Measurements from ENCODE around the gene TOMM40. TPM values are rescaled to one million over a fixed set of nuclear protein-coding genes. Genes with fewer than 3 reads are reported as not detected.
"Not testable (repeated sequence)": the region's sequence is repeated elsewhere in the genome, so short reads cannot be mapped to it uniquely, and the experiment has no call there.

TOMM40 gene
- polyA plus RNA-seq, 4 donors, result 24.6 to 82.7 (median 29.0) TPM

DNA sequence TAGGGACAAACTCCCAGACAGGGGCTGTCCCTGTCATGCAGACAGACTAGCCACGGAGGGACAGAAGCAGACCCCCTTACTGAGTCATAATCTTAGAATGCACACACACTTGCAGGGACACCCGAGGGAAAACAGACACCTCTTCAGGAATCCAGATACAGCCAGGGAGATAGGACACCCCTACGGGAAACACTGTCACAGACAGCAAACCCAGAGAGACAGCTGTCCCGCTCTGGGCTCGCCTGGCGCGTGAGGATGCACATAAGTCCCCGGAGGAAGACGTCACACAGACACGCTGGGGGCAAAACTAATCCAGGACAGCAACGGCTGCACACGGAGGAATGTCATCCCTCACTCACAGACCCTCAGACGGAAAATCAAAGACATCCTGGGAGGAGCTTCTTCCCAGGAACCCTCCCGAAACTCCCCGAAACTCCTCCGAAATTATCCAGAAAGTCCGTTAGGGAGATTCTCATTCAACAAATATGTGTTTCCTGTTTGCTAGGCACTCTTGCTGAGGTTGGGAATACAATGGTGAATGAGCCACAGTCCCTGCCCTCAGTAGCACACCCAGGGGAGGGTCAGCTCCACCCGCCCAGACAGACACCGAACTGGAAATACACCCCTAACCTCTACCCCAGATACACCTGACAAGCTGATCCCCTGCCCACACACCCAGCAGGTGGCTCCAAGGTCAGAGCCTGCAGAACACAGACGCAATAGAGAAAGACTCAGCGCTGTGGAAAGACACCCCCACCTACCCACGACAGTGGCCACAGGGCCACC is 15.2 kb upstream of the TOMM40 start:
- FAIRE-seq (no peak), DNase-seq (peak; percentile 48 to 54)

DNA sequence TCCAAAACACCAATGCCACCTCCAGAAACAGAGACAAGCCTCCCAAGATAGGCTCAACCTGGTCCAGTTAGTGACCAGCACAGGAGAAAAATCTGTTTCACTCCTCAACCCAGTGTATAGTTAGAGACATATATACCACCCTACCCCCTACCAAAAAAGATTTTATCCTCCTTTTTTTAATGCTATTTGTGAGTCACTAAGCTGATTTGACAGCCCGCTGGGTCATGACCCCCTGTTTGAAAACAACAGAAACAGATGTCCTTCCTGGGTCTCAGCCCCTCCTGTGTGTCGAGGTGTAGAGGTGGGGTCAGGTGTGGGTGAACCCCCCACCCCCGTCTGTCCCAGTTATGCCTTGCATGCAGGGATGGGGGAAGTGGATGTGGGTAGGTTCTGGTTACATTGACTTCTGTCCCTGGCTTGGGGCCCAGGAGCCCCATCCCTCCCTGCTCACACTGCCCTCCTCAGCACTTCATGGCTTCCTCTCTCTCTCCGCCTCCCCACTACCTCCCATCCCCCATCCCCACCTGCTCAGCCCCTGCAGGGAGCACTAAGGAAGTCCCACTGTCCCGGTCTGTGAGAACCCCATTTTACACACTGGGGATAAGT is 14.0 kb upstream of the TOMM40 start:
- Histone ChIP-seq H3K27me3 (ENCODE audit: control insufficient read depth in 3 of 3, insufficient read depth in 3 of 3, low read length in 3 of 3) (no peaks in the 10 kb centered on the region), H3K9me3 (ENCODE audit: control insufficient read depth in 2 of 2, insufficient read depth in 1 of 2, low read depth in 1 of 2, low read length in 1 of 2) (no peaks in the 10 kb centered on the region), H3K4me1 (ENCODE audit: control insufficient read depth in 3 of 3, insufficient read depth in 2 of 3, low read depth in 1 of 3, low read length in 2 of 3) (peaks cover 0 to 14% (median 0%) of the 10 kb centered on the region in 3 donors), H3K27ac (ENCODE audit: low read depth in 1 of 3, low read length in 2 of 3) (no peak overlapping the region), H3K36me3 (ENCODE audit: control insufficient read depth in 3 of 3, insufficient read depth in 2 of 3, low read depth in 1 of 3, low read length in 3 of 3) (peaks cover 15 to 95% (median 26%) of the 10 kb centered on the region in 3 donors), H3K4me3 (ENCODE audit: low read depth in 1 of 3, low read length in 3 of 3) (no peak overlapping the region)
- FAIRE-seq (no peak), DNase-seq (peak in 1 of 2 donors; percentile 32)
- WGBS, 3 donors, result 62 to 75% (median 64%) methylated on average over 5 of the region's 5 CpGs

More for the DNA sequence above, 15.2 kb upstream of the TOMM40 start:
- H3K4me3 ChIP-seq (ENCODE audit: low read depth in 1 of 3, low read length in 3 of 3), result no peak overlapping the region
- peak overlapping the region in 2 of 3 donors; percentile 22 to 28 for H3K27ac ChIP-seq (ENCODE audit: low read depth in 1 of 3, low read length in 2 of 3)
- peaks cover 19 to 96% (median 26%) of the 10 kb centered on the region in 3 donors for H3K36me3 ChIP-seq (ENCODE audit: control insufficient read depth in 3 of 3, insufficient read depth in 2 of 3, low read depth in 1 of 3, low read length in 3 of 3)
- no peaks in the 10 kb centered on the region for H3K27me3 ChIP-seq (ENCODE audit: control insufficient read depth in 3 of 3, insufficient read depth in 3 of 3, low read length in 3 of 3)
- 27 to 56% (median 35%) methylated on average over 22 of the region's 22 CpGs for WGBS, 3 donors
- peaks cover 0 to 18% (median 0%) of the 10 kb centered on the region in 3 donors for H3K4me1 ChIP-seq (ENCODE audit: control insufficient read depth in 3 of 3, insufficient read depth in 2 of 3, low read depth in 1 of 3, low read length in 2 of 3)
- H3K9me3 ChIP-seq (ENCODE audit: control insufficient read depth in 2 of 2, insufficient read depth in 1 of 2, low read depth in 1 of 2, low read length in 1 of 2), result no peaks in the 10 kb centered on the region

DNA sequence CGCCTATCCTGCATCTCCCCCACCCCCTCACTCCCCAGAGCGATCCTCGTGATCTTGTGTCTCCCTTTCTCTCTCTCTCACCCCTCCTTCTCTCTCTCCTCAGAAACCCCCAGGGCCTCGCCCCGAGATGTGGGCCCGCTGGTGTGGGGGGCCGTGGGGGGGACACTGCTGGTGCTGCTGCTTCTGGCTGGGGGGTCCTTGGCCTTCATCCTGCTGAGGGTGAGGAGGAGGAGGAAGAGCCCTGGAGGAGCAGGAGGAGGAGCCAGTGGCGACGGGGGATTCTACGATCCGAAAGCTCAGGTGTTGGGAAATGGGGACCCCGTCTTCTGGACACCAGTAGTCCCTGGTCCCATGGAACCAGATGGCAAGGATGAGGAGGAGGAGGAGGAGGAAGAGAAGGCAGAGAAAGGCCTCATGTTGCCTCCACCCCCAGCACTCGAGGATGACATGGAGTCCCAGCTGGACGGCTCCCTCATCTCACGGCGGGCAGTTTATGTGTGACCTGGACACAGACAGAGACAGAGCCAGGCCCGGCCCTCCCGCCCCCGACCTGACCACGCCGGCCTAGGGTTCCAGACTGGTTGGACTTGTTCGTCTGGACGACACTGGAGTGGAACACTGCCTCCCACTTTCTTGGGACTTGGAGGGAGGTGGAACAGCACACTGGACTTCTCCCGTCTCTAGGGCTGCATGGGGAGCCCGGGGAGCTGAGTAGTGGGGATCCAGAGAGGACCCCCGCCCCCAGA is 12.8 kb upstream of the TOMM40 start:
- peaks cover 8 to 96% (median 21%) of the 10 kb centered on the region in 3 donors for H3K36me3 ChIP-seq (ENCODE audit: control insufficient read depth in 3 of 3, insufficient read depth in 2 of 3, low read depth in 1 of 3, low read length in 3 of 3)
- no peak for FAIRE-seq
- peaks cover 0 to 14% (median 0%) of the 10 kb centered on the region in 3 donors for H3K4me1 ChIP-seq (ENCODE audit: control insufficient read depth in 3 of 3, insufficient read depth in 2 of 3, low read depth in 1 of 3, low read length in 2 of 3)
- WGBS, 3 donors, result 77 to 83% (median 81%) methylated on average over 23 to 26 of the region's 26 CpGs
- DNase-seq, result no peak
- no peak overlapping the region for H3K27ac ChIP-seq (ENCODE audit: low read depth in 1 of 3, low read length in 2 of 3)
- H3K4me3 ChIP-seq (ENCODE audit: low read depth in 1 of 3, low read length in 3 of 3), result no peak overlapping the region
- no peaks in the 10 kb centered on the region for H3K27me3 ChIP-seq (ENCODE audit: control insufficient read depth in 3 of 3, insufficient read depth in 3 of 3, low read length in 3 of 3)
- H3K9me3 ChIP-seq (ENCODE audit: control insufficient read depth in 2 of 2, insufficient read depth in 1 of 2, low read depth in 1 of 2, low read length in 1 of 2), result no peaks in the 10 kb centered on the region

DNA sequence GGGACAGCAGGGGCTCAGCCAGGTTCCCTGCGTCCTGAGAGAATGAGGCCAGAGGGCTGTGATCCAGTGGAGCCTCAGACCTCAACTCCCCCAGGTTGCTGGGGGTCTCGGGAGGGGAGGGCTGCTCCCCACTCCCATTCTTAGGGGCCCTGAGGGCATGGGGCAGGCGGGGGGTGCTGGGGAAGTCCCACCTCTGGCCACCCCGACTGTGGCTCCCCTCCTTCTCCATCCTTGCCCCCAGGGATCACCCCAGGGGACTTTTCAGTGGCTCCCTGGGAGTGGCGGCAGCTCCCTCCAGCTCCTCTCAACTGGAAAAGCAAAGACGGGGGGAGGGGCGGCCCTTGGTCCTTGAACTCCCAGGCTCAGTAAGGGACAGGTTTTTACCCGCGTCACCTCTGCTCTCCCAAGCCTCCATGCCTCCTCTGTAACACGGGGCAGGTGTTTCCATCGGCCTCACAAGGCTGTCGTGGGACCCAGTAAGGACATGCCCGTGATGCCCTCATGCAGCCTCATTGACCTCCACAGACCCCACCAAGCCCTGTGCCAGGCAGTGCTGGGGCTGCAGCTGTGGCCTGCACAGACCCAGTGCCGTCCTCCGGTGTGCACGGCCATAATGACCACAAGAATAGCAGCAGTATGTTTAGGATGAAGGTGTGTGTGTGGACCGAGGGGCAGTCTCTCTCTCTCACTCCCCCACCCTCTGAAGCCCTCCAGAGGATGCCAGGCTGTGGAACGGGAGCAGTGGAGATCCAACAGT is 11.6 kb upstream of the TOMM40 start:
- H3K9me3 ChIP-seq (ENCODE audit: control insufficient read depth in 2 of 2, insufficient read depth in 1 of 2, low read depth in 1 of 2, low read length in 1 of 2), result no peaks in the 10 kb centered on the region
- FAIRE-seq, result no peak
- WGBS, 3 donors, result 81 to 84% (median 84%) methylated on average over 16 to 18 of the region's 18 CpGs
- no peak overlapping the region for H3K27ac ChIP-seq (ENCODE audit: low read depth in 1 of 3, low read length in 2 of 3)
- DNase-seq, result no peak
- peaks cover 3 to 95% (median 18%) of the 10 kb centered on the region in 3 donors for H3K36me3 ChIP-seq (ENCODE audit: control insufficient read depth in 3 of 3, insufficient read depth in 2 of 3, low read depth in 1 of 3, low read length in 3 of 3)
- H3K4me3 ChIP-seq (ENCODE audit: low read depth in 1 of 3, low read length in 3 of 3), result no peak overlapping the region
- peaks cover 0 to 14% (median 0%) of the 10 kb centered on the region in 3 donors for H3K4me1 ChIP-seq (ENCODE audit: control insufficient read depth in 3 of 3, insufficient read depth in 2 of 3, low read depth in 1 of 3, low read length in 2 of 3)
- H3K27me3 ChIP-seq (ENCODE audit: control insufficient read depth in 3 of 3, insufficient read depth in 3 of 3, low read length in 3 of 3), result no peaks in the 10 kb centered on the region

DNA sequence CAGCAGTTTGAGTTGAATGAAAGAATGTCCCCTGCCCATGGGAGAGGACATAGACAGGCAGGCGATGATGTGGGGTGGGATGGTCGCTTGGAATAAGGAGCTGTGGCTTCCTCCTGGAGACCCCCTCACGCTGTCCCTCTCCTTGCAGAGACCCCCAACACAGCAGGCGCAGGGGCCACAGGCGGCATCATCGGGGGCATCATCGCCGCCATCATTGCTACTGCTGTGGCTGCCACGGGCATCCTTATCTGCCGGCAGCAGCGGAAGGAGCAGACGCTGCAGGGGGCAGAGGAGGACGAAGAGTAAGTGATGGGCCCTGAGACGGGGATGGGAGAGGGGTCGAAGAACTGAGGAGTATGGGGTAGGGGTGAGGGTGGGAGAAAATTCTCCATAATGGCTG is 9.0 kb upstream of the TOMM40 start:
- no peak overlapping the region for H3K4me3 ChIP-seq (ENCODE audit: low read depth in 1 of 3, low read length in 3 of 3)
- H3K27me3 ChIP-seq (ENCODE audit: control insufficient read depth in 3 of 3, insufficient read depth in 3 of 3, low read length in 3 of 3), result no peaks in the 10 kb centered on the region
- H3K36me3 ChIP-seq (ENCODE audit: control insufficient read depth in 3 of 3, insufficient read depth in 2 of 3, low read depth in 1 of 3, low read length in 3 of 3), result peaks cover 2 to 88% (median 10%) of the 10 kb centered on the region in 3 donors
- no peak overlapping the region for H3K27ac ChIP-seq (ENCODE audit: low read depth in 1 of 3, low read length in 2 of 3)
- FAIRE-seq, result no peak
- 91 to 92% (median 92%) methylated on average over 15 of the region's 15 CpGs for WGBS, 3 donors
- DNase-seq, result no peak
- no peaks in the 10 kb centered on the region for H3K9me3 ChIP-seq (ENCODE audit: control insufficient read depth in 2 of 2, insufficient read depth in 1 of 2, low read depth in 1 of 2, low read length in 1 of 2)
- H3K4me1 ChIP-seq (ENCODE audit: control insufficient read depth in 3 of 3, insufficient read depth in 2 of 3, low read depth in 1 of 3, low read length in 2 of 3), result no peaks in the 10 kb centered on the region

DNA sequence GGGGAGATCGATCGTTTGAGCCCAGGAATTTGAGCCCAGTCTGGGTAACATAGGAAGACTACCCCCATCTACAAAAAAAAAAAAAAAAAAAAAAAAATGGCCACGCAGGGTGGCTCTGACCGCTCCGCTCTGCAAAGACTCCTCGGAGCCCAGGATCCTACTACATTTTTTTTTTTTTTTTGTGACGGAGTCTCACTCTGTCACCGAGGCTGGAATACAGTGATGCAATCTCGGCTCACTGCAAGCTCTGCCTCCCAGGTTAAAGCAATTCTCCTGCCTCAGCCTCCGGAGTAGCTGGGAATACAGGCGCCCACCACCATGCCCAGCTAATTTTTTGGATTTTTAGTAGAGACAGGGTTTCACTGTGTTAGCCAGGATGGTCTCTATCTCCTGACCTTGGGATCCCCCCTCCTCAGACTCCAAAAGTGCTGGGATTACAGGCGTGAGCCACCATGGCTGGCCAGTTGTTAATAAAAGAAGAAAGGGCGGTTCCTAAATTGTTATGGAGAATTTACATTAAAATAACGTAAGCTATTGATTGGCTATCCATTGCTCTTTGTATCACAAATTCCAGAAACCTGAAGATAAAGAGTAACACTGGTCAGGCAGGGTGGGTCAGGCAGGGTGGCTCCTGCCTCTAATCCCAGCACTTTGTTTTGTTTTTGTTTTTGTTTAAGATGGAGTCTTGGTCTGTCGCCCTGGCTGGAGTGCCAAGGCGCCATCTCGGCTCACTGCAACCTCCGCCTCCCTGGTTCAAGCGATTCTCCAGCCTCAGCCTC is 8.2 kb upstream of the TOMM40 start:
- not testable (repeated sequence) for H3K27ac ChIP-seq (ENCODE audit: low read depth in 1 of 3, low read length in 2 of 3); H3K4me3 ChIP-seq (ENCODE audit: low read depth in 1 of 3, low read length in 3 of 3); FAIRE-seq; H3K4me1 ChIP-seq (ENCODE audit: control insufficient read depth in 3 of 3, insufficient read depth in 2 of 3, low read depth in 1 of 3, low read length in 2 of 3); H3K27me3 ChIP-seq (ENCODE audit: control insufficient read depth in 3 of 3, insufficient read depth in 3 of 3, low read length in 3 of 3); H3K9me3 ChIP-seq (ENCODE audit: control insufficient read depth in 2 of 2, insufficient read depth in 1 of 2, low read depth in 1 of 2, low read length in 1 of 2); DNase-seq
- 90 to 94% (median 92%) methylated on average over 19 of the region's 19 CpGs for WGBS, 3 donors
- peaks cover 2 to 88% (median 5%) of the 10 kb centered on the region in 3 donors for H3K36me3 ChIP-seq (ENCODE audit: control insufficient read depth in 3 of 3, insufficient read depth in 2 of 3, low read depth in 1 of 3, low read length in 3 of 3)

DNA sequence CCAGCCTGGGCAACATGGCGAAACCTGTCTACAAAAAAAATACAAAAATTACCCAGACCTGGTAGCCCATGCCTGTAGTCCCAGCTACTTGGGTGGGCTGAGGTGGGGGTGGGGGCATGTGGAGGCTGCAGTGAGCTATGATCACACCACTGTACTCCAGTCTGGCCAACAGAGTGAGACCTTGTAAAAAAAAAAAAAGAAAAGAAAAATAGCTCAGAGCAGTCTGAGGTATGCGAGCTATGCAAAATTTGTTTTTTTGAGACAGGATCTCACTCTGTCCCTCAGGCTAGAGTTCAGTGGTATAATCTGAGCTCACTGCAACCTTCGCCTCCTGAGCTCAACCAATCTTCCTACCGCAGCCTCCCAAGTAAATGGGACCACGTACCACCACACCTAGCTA is 7.1 kb upstream of the TOMM40 start:
- DNase-seq (no peak), FAIRE-seq (no peak)
- 90 to 95% (median 91%) methylated on average over 5 of the region's 5 CpGs for WGBS, 3 donors
- no peaks in the 10 kb centered on the region for H3K4me1 ChIP-seq (ENCODE audit: control insufficient read depth in 3 of 3, insufficient read depth in 2 of 3, low read depth in 1 of 3, low read length in 2 of 3)
- peaks cover under 1 to 88% (median 2%) of the 10 kb centered on the region in 3 donors for H3K36me3 ChIP-seq (ENCODE audit: control insufficient read depth in 3 of 3, insufficient read depth in 2 of 3, low read depth in 1 of 3, low read length in 3 of 3)
- no peak overlapping the region for H3K27ac ChIP-seq (ENCODE audit: low read depth in 1 of 3, low read length in 2 of 3)
- no peaks in the 10 kb centered on the region for H3K9me3 ChIP-seq (ENCODE audit: control insufficient read depth in 2 of 2, insufficient read depth in 1 of 2, low read depth in 1 of 2, low read length in 1 of 2)
- no peak overlapping the region for H3K4me3 ChIP-seq (ENCODE audit: low read depth in 1 of 3, low read length in 3 of 3)
- no peaks in the 10 kb centered on the region for H3K27me3 ChIP-seq (ENCODE audit: control insufficient read depth in 3 of 3, insufficient read depth in 3 of 3, low read length in 3 of 3)
